PC-9 (cell line): ENCODE data around the gene CHST12. TPM values are rescaled to one million over a fixed set of nuclear protein-coding genes. Genes with fewer than 3 reads are reported as not detected.

Experiments used
- BruUV-seq: library from RNA; stranded (reverse); fragments of 400-500 nt; replicated peaks from 2 replicates; lab custom pipeline; 2021; lab: Mats Ljungman, UMichigan
- CTCF ChIA-PET: fragments of 300-600 bp; sonication (Branson Sonifier 250); formaldehyde crosslinking; loops from one replicate; lab custom pipeline; 2022; ENCODE audit warnings: antibody characterized with exemption; lab: Charles Lee
- POLR2A ChIA-PET: fragments of 300-600 bp; sonication (Branson Sonifier 250); formaldehyde crosslinking; loops from one replicate; lab custom pipeline; 2022; ENCODE audit warnings: antibody characterized with exemption; ENCODE audit not compliant: unreplicated experiment; lab: Charles Lee
- DNase-seq, 2 experiments: peaks; one replicate each; pipeline versions ENCODE4 v3.0.0 to v3.0.0-alpha.2; 2015 to 2022; ENCODE audit warnings: mixed read lengths in 1 of 2
- H2AFZ ChIP-seq: fragments of 200-600 bp; sonication (generic); 2 replicates; pipeline ENCODE4 v1.8.1; 2017; ENCODE audit warnings: antibody characterized with exemption
- H3F3A ChIP-seq: fragments of 200-600 bp; sonication (generic); 2 replicates; pipeline ENCODE4 v1.8.1; 2017; ENCODE audit warnings: antibody characterized with exemption, mild to moderate bottlenecking, low read depth; ENCODE audit not compliant: insufficient read depth
- H3K27ac ChIP-seq: fragments of 200-600 bp; sonication (generic); 2 replicates; pipeline ENCODE4 v1.6.1; 2016; ENCODE audit warnings: mixed run types
- H3K27me3 ChIP-seq: fragments of 200-600 bp; sonication (generic); 2 replicates; pipeline ENCODE4 v1.6.1; 2016; ENCODE audit warnings: low read depth, mixed run types; ENCODE audit not compliant: insufficient read depth
- H3K36me3 ChIP-seq: fragments of 200-600 bp; sonication (generic); 2 replicates; pipeline ENCODE4 v1.6.1; 2016; ENCODE audit warnings: low read depth, mixed run types
- H3K4me1 ChIP-seq: fragments of 200-600 bp; sonication (generic); replicated peaks from 2 replicates; pipeline ENCODE4 v1.6.1; 2016; ENCODE audit warnings: mixed run types; ENCODE audit not compliant: insufficient read depth
- H3K4me2 ChIP-seq: fragments of 200-600 bp; sonication (generic); 2 replicates; pipeline ENCODE4 v1.6.1; 2017; ENCODE audit warnings: mixed run types
- H3K4me3 ChIP-seq: fragments of 200-600 bp; sonication (generic); 2 replicates; pipeline ENCODE4 v1.6.1; 2016; ENCODE audit warnings: mixed run types
- H3K79me2 ChIP-seq: fragments of 200-600 bp; sonication (generic); 2 replicates; pipeline ENCODE4 v1.6.1; 2017; ENCODE audit warnings: low read depth, mixed run types
- H3K9me2 ChIP-seq: fragments of 200-600 bp; sonication (generic); 2 replicates; pipeline ENCODE4 v1.8.1; 2017; ENCODE audit warnings: mild to moderate bottlenecking; ENCODE audit not compliant: insufficient read depth
- H3K9me3 ChIP-seq: fragments of 200-600 bp; sonication (generic); 2 replicates; pipeline ENCODE4 v1.8.1; 2016; ENCODE audit warnings: low read depth; ENCODE audit not compliant: insufficient read depth
- H4K20me1 ChIP-seq: fragments of 200-600 bp; sonication (generic); 2 replicates; pipeline ENCODE4 v1.8.1; 2017; ENCODE audit not compliant: insufficient read depth
- CTCF ChIP-seq: fragments of 200-600 bp; sonication (generic); conservative IDR thresholded peaks from 2 replicates; pipeline ENCODE4 v1.6.1; 2017; ENCODE audit warnings: mixed run types, antibody characterized with exemption, mild to moderate bottlenecking, moderate library complexity
- EZH2 ChIP-seq: fragments of 200-600 bp; sonication (generic); IDR thresholded peaks from 2 replicates; pipeline ENCODE4 v1.8.0; 2017; ENCODE audit warnings: antibody characterized with exemption, low read depth
- intact Hi-C: fragments of 100-400 bp; cut with micrococcal nuclease; formaldehyde crosslinking; loops from one replicate; pipeline ENCODE4 v1.10.0; 2022; ENCODE audit not compliant: unreplicated experiment
- total RNA-seq: library from RNA; stranded (reverse); gene quantifications from 2 replicates; pipeline ENCODE4 v1.2.3, GENCODE V29; 2021

Gene CHST12
- total RNA-seq, 1 experiment from 2014 or later, result 25.9 TPM

- BruUV-seq, result no TSS peak
- H3K36me3 ChIP-seq, result no peaks in the 10 kb centered on the region
- peak overlapping the region; percentile 74; the same call in 1 of the 2 replicates for H3K4me3 ChIP-seq
- no peak overlapping the region for H2AFZ ChIP-seq
- H3K9me3 ChIP-seq, result no peaks in the 10 kb centered on the region
- TF ChIP-seq CTCF (no peak), EZH2 (no peak)
- CTCF ChIA-PET, result no interaction called here
- intact Hi-C loops, result loop anchor here (2.0 kb wide), 1 partner anchor 46 kb away; no protein-coding TSS in a partner anchor
- no peaks in the 10 kb centered on the region for H3K27me3 ChIP-seq
- H3K4me1 ChIP-seq, result peaks cover 18% of the 10 kb centered on the region
- no peaks in the 10 kb centered on the region for H3K9me2 ChIP-seq
- no peak overlapping the region for H3K27ac ChIP-seq
- peak overlapping the region; percentile 84 for H3K4me2 ChIP-seq
- H4K20me1 ChIP-seq, result peaks cover 2% of the 10 kb centered on the region; the same call in 1 of the 2 replicates
- H3K79me2 ChIP-seq, result peaks cover 18% of the 10 kb centered on the region
- no peak for DNase-seq
- H3F3A ChIP-seq, result peaks cover 31% of the 10 kb centered on the region
- POLR2A ChIA-PET, result interaction anchor here (0.6 kb wide), 2 partner anchors 17 to 34 kb away, joined by 7 to 19 read pairs; no protein-coding TSS in a partner anchor
These were observed 1.3 kb downstream of the CHST12 start for GRCh38 chr7:2404714-2405119.

GRCh38 chr7:2405201-2405600 lies 1.8 kb downstream of the CHST12 start:
- Histone ChIP-seq H4K20me1 (peaks cover 2% of the 10 kb centered on the region; the same call in 1 of the 2 replicates), H3F3A (peaks cover 28% of the 10 kb centered on the region), H3K9me3 (no peaks in the 10 kb centered on the region), H3K4me2 (no peak overlapping the region), H3K27me3 (no peaks in the 10 kb centered on the region), H3K36me3 (no peaks in the 10 kb centered on the region), H3K9me2 (no peaks in the 10 kb centered on the region), H2AFZ (no peak overlapping the region), H3K4me3 (no peak overlapping the region), H3K27ac (no peak overlapping the region), H3K79me2 (peaks cover 18% of the 10 kb centered on the region), H3K4me1 (peaks cover 15% of the 10 kb centered on the region)
- CTCF ChIA-PET, result no interaction called here
- intact Hi-C loops, result loop anchor here (2.0 kb wide), 1 partner anchor 46 kb away; no protein-coding TSS in a partner anchor
- POLR2A ChIA-PET, result interaction anchor here (0.6 kb wide), 2 partner anchors 16 to 35 kb away, joined by 7 to 19 read pairs; no protein-coding TSS in a partner anchor
- no TSS peak for BruUV-seq
- no peak for DNase-seq
- no peak for TF ChIP-seq EZH2
- TF ChIP-seq CTCF, result no peak

GRCh38 chr7:2405601-2406345 lies 2.4 kb downstream of the CHST12 start:
- ChIA-PET CTCF (interaction anchor here (0.8 kb wide), 1 partner anchor 52 kb away, joined by 4 read pairs; no protein-coding TSS in a partner anchor), POLR2A (no interaction called here)
- H3K4me2 ChIP-seq, result no peak overlapping the region
- no TSS peak for BruUV-seq
- H3F3A ChIP-seq, result peaks cover 25% of the 10 kb centered on the region
- DNase-seq, result no peak
- H3K27me3 ChIP-seq, result no peaks in the 10 kb centered on the region
- H3K27ac ChIP-seq, result no peak overlapping the region
- no peak overlapping the region for H2AFZ ChIP-seq
- H3K4me3 ChIP-seq, result no peak overlapping the region
- no peak for TF ChIP-seq EZH2
- no peak for TF ChIP-seq CTCF
- H3K9me3 ChIP-seq, result no peaks in the 10 kb centered on the region
- peaks cover 2% of the 10 kb centered on the region; the same call in 1 of the 2 replicates for H4K20me1 ChIP-seq
- intact Hi-C loops, result loop anchor here (2.0 kb wide), 1 partner anchor 45 kb away; no protein-coding TSS in a partner anchor
- H3K4me1 ChIP-seq, result peaks cover 12% of the 10 kb centered on the region
- H3K9me2 ChIP-seq, result no peaks in the 10 kb centered on the region
- H3K79me2 ChIP-seq, result peaks cover 18% of the 10 kb centered on the region
- no peaks in the 10 kb centered on the region for H3K36me3 ChIP-seq
